Stimulated activated CD4-positive, alpha-beta T cell treated with anti-CD3 and anti-CD28 coated beads, Interleukin-4, amount 100 ng/mL, for 1 hour (primary cell): ENCODE measurements around the gene DNASE1L3.

Source experiments
- DNase-seq: peaks from one replicate; pipeline ENCODE4 v3.0.0-alpha.2; 2020

DNASE1L3 gene

GRCh38 chr3:58176827-58177489 lies 33.8 kb downstream of the DNASE1L3 start:
- DNase-seq: no peak

DNA sequence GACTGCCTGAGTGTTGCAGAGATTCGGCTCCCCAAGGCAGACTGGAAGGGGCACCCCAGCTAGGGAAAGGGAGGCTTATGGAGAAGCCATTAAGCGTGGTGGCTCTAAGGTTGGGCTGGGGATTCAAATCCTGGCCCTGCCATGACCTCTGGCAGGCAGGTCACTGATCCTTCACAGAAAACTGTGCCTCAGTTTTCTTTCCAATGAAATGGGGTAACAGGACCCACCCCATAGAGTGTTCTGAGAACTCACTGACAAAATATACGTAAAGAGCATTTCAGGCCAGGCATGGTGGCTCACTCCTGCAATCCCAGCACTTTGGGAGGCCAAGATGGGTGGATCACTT lies 34.6 kb downstream of the DNASE1L3 start:
- DNase-seq: no peak

GRCh38 chr3:58175437-58176184 lies 35.2 kb downstream of the DNASE1L3 start:
- DNase-seq: no peak

GRCh38 chr3:58175187-58175436 lies 35.7 kb downstream of the DNASE1L3 start:
- DNase-seq: no peak

GRCh38 chr3:58173669-58174398 lies 36.9 kb downstream of the DNASE1L3 start:
- DNase-seq: peak; percentile 37

- no peak for DNase-seq
Observed at GRCh38 chr3:58173029-58173668, 37.6 kb downstream of the DNASE1L3 start.

DNA sequence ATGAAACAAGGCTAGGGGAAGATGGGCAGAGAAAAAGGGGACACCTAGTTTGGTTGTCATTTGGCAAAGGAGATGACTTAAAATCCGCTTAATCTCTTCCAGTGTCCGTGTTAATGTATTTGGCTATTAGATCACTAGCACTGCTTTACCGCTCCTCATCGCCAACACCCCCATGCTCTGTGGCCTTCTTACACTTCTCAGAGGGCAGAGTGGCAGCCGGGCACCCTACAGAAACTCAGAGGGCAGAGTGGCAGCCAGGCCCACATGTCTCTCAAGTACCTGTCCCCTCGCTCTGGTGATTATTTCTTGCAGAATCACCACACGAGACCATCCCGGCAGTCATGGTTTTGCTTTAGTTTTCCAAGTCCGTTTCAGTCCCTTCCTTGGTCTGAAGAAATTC lies 39.6 kb downstream of the DNASE1L3 start:
- DNase-seq: no peak

GRCh38 chr3:58170376-58170775 lies 40.4 kb downstream of the DNASE1L3 start:
- no peak for DNase-seq

DNA sequence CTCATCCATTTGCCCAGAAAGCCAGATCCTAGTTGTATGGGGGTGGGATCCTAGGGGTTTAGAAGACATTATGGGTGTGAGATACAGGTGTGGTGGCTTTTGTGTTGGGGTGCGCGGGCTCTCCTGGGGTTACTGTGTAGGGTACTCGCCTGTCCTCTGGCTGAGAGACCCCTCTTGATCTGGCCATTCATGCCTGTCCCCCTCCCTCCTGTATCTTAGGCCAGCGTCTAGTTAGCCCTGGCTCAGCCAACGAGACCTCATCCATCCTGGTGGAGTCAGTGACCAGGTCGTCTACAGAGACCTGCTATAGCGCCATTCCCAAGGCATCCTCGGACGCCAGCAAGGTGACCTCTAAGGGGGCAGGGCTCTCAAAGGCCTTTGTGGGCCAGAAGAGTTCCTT lies 41.4 kb downstream of the DNASE1L3 start:
- DNase-seq: no peak

DNA sequence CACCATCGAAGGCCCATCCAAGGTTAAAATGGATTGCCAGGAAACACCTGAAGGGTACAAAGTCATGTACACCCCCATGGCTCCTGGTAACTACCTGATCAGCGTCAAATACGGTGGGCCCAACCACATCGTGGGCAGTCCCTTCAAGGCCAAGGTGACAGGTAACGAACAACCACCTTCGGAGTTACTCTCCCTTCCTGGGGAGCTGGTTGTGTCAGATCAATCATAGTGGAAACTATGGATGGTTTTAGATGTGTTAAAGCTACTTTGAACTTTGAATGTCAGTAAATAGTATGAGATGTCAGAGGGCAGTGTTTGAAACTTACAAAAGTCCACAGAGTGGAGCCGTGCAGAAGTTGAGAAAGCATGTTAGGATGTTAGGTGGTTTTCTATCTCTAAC lies 42.3 kb downstream of the DNASE1L3 start:
- no peak for DNase-seq

- DNase-seq: peak; percentile 65
Observed at GRCh38 chr3:58167431-58168351, 43.1 kb downstream of the DNASE1L3 start.

DNA sequence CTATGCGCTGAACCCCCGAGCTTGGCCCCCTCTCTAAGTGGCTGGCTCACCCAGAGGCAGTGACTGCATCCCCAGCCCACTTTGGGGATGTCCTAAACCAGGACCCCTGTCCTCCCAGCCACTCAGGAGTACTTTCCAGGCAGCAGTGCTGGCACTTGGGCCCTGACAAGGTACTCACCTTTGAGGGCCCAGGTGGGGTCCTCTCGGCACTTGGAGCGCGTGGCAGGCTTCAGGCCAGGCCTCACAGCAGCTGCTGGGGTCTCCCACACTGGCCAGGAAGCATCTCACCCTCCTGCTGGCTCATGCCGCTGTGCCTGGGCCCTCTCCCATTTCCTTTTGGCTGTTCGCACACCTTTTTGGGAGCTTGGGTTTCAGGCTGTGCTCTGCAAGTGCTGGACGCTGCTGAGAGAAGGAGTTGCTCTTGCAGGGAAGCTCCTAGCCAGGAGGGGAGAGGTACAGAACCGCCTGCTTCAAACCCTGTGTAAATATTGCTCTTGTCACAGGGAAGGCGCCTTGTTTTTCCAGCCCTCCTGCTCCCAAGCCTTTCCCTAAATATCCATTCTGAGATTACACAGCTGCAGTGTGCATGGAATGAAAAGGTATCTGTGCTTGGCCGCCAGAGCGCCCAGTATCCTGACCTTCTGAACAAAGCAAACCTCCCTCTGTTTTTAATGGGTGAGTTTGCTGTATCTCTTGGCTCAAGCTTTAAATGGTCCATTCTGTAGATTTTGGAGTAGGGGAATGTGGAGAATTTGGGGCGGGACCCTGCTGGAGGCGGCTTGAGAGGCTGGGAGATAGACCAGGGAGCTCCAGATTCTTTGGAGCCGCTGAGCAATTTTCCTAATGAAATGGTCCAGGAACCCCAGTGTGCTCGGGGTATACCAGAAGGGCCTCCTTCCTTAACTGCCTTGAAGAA lies 45.6 kb downstream of the DNASE1L3 start:
- DNase-seq: no peak

GRCh38 chr3:58164199-58164879 lies 46.4 kb downstream of the DNASE1L3 start:
- DNase-seq: no peak

GRCh38 chr3:58163234-58163633 lies 47.5 kb downstream of the DNASE1L3 start:
- no peak for DNase-seq

DNA sequence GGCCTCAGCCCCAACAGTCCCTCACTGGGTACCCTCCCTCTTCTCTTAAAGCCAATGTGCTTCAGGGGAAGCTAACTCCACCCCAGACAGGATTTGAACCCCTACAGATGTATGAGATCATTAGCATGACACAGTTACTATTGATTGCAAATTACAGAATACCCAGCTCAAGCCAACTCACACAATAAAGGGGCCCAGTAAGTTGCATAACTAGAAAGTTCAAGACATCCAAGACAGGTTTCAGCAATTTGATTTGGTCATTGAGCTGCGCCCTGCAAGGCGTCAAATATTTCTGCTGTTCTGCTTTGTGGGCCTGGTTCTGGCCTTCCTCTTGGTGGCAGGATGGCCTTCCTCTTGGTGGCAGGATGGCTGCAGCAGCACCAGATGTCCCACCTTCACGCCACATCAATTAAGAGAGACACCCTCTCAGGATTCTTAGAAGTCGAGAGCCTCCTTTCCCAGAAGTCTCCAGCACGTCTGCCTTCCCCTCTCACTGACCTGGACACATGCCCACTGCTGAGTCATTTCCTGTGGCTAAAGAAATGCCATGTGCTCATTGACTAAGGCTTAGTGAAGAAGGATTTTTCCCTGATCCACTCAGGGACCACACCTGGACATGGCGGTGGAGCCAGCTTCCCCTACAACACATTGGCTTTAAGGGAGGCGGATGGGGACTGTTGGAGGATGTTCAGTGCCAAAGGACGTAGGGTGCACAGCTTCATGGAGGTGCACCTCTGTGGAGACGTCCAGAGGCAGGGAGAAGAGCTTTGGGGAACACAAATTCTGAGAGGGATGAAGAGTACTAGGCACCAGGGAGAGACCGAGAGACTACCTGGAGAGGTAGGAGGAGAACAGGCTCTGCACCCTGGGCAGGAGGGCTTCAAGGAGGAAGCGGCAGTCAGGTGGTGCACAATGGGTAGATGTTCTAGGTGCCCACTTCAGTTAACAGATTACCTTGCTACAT lies 49.1 kb downstream of the DNASE1L3 start:
- DNase-seq: no peak

- DNase-seq: no peak
Observed at GRCh38 chr3:58160399-58160798, 50.4 kb downstream of the DNASE1L3 start.

- DNase-seq: no peak
Observed at GRCh38 chr3:58158442-58159153, 52.2 kb downstream of the DNASE1L3 start.

GRCh38 chr3:58157700-58158099 lies 53.1 kb downstream of the DNASE1L3 start:
- no peak for DNase-seq

GRCh38 chr3:58155838-58156237 lies 54.9 kb downstream of the DNASE1L3 start:
- DNase-seq: no peak
